Loucy (cell line): ENCODE data around the gene RPL28.

Experiments used
- H2AFZ ChIP-seq: fragments of 200-600 bp; sonication (generic); 2 replicates; pipeline ENCODE4 v1.6.0; 2016; ENCODE audit warnings: antibody characterized with exemption, mild to moderate bottlenecking, low read length, moderate library complexity
- H3F3A ChIP-seq: fragments of 200-600 bp; 2 replicates; pipeline ENCODE4 v1.6.0; 2016; ENCODE audit warnings: antibody characterized with exemption, low read depth, mild to moderate bottlenecking
- H3K27me3 ChIP-seq: fragments of 200-600 bp; sonication (generic); 2 replicates; pipeline ENCODE4 v1.6.1; 2014; ENCODE audit warnings: low read length, mild to moderate bottlenecking; ENCODE audit not compliant: insufficient read depth, poor library complexity, severe bottlenecking
- H3K36me3 ChIP-seq: fragments of 200-600 bp; sonication (generic); 2 replicates; pipeline ENCODE4 v1.6.1; 2016; ENCODE audit warnings: low read length; ENCODE audit not compliant: insufficient read depth
- H3K4me1 ChIP-seq: fragments of 200-600 bp; sonication (generic); 2 replicates; pipeline ENCODE4 v1.5.1; 2014; ENCODE audit warnings: low read length, mild to moderate bottlenecking; ENCODE audit not compliant: insufficient read depth, poor library complexity, severe bottlenecking
- H3K4me2 ChIP-seq: fragments of 200-600 bp; sonication (generic); 2 replicates; pipeline ENCODE4 v1.6.0; 2014; ENCODE audit warnings: antibody characterized with exemption, low read length, low read depth, mild to moderate bottlenecking; ENCODE audit not compliant: poor library complexity, severe bottlenecking
- H3K4me3 ChIP-seq: fragments of 200-600 bp; sonication (generic); 2 replicates; pipeline ENCODE4 v1.5.1; 2014; ENCODE audit warnings: low read length, mild to moderate bottlenecking, mixed read lengths; ENCODE audit not compliant: poor library complexity, severe bottlenecking
- H3K79me2 ChIP-seq: fragments of 200-600 bp; sonication (generic); 2 replicates; pipeline ENCODE4 v1.6.1; 2014; ENCODE audit warnings: low read length; ENCODE audit not compliant: insufficient read depth
- H3K9ac ChIP-seq: fragments of 200-600 bp; sonication (generic); 2 replicates; pipeline ENCODE4 v1.6.0; 2014; ENCODE audit warnings: mild to moderate bottlenecking, low read depth, low read length, moderate library complexity; ENCODE audit not compliant: poor library complexity, severe bottlenecking
- H3K9me2 ChIP-seq: fragments of 200-600 bp; sonication (generic); replicated peaks from 2 replicates; pipeline ENCODE4 v1.6.1; 2016; ENCODE audit warnings: low read depth, low read length, mixed read lengths
- H3K9me3 ChIP-seq: fragments of 200-600 bp; sonication (generic); 2 replicates; pipeline ENCODE4 v1.6.1; 2014; ENCODE audit warnings: mild to moderate bottlenecking, antibody characterized with exemption, low read length, low read depth; ENCODE audit not compliant: insufficient read depth
- H4K20me1 ChIP-seq: fragments of 200-600 bp; sonication (generic); 2 replicates; pipeline ENCODE4 v1.6.0; 2014; ENCODE audit warnings: antibody characterized with exemption, low read length, mild to moderate bottlenecking; ENCODE audit not compliant: insufficient read depth, poor library complexity, severe bottlenecking
- CTCF ChIP-seq: fragments of 200-600 bp; sonication (generic); conservative IDR thresholded peaks from 2 replicates; pipeline ENCODE4 v1.5.1; 2014; ENCODE audit warnings: mild to moderate bottlenecking, antibody characterized with exemption, low read length
- EZH2phosphoT487 ChIP-seq: fragments of 200-600 bp; IDR thresholded peaks from 2 replicates; pipeline ENCODE4 v1.6.1; 2018; ENCODE audit warnings: antibody characterized with exemption, mild to moderate bottlenecking, moderate library complexity, borderline replicate concordance

Gene RPL28

GRCh38 chr19:55443045-55443823 is 57.5 kb downstream of the RPL28 start, which contains the start of gene SHISA7:
Gene SHISA7, minus strand, starts transcription at chr19:55443300. Its CDS starts 437 bp downstream, at chr19:55442863.
- Histone ChIP-seq H3K4me2 (no peak within 1 kb of the TSS), H3K4me1 (no peaks in the 10 kb centered on the region), H3K9ac (no peak within 1 kb of the TSS), H3K79me2 (no peaks in the 10 kb centered on the region), H3K9me3 (no peaks in the 10 kb centered on the region), H3K27me3 (no peaks in the 10 kb centered on the region), H3K36me3 (no peaks in the 10 kb centered on the region), H3F3A (no peaks in the 10 kb centered on the region), H4K20me1 (no peaks in the 10 kb centered on the region), H3K9me2 (no peaks in the 10 kb centered on the region), H2AFZ (no peak within 1 kb of the TSS), H3K4me3 (no peak within 1 kb of the TSS)
- TF ChIP-seq CTCF (no peak), EZH2phosphoT487 (no peak)

GRCh38 chr19:55443824-55444480 is 58.2 kb downstream of the RPL28 start:
- no peak overlapping the region for H2AFZ ChIP-seq
- TF ChIP-seq EZH2phosphoT487 (no peak), CTCF (no peak)
- H3K9ac ChIP-seq = no peak overlapping the region
- H3K9me2 ChIP-seq = no peaks in the 10 kb centered on the region
- H3K79me2 ChIP-seq = no peaks in the 10 kb centered on the region
- no peaks in the 10 kb centered on the region for H3F3A ChIP-seq
- H3K36me3 ChIP-seq = no peaks in the 10 kb centered on the region
- no peak overlapping the region for H3K4me3 ChIP-seq
- H3K4me1 ChIP-seq = no peaks in the 10 kb centered on the region
- H3K9me3 ChIP-seq = no peaks in the 10 kb centered on the region
- H3K27me3 ChIP-seq = no peaks in the 10 kb centered on the region
- H3K4me2 ChIP-seq = no peak overlapping the region
- H4K20me1 ChIP-seq = no peaks in the 10 kb centered on the region

- Histone ChIP-seq H3K79me2 (no peaks in the 10 kb centered on the region), H3K4me1 (no peaks in the 10 kb centered on the region), H3K9ac (no peak overlapping the region), H3K4me3 (no peak overlapping the region), H3K4me2 (no peak overlapping the region), H3K9me2 (no peaks in the 10 kb centered on the region), H3K36me3 (no peaks in the 10 kb centered on the region), H4K20me1 (no peaks in the 10 kb centered on the region), H3K9me3 (no peaks in the 10 kb centered on the region), H3F3A (no peaks in the 10 kb centered on the region), H3K27me3 (no peaks in the 10 kb centered on the region), H2AFZ (no peak overlapping the region)
- no peak for TF ChIP-seq CTCF
- TF ChIP-seq EZH2phosphoT487 = no peak
These were observed 58.9 kb downstream of the RPL28 start for GRCh38 chr19:55444646-55445045.
